SK-N-SH (cell line): ENCODE measurements around the gene FDX1. TPM values are rescaled to one million over a fixed set of nuclear protein-coding genes. Genes with fewer than 3 reads are reported as not detected.

Experiments
- CTCF ChIA-PET: fragments of 300-600, 350-600 bp; formaldehyde crosslinking; extraction: SDS; loops from one replicate; lab custom pipeline; 2021; lab: Yijun Ruan, JAX
- POLR2A ChIA-PET: fragments of 350-600 bp; sonication (Branson Sonifier 250); formaldehyde crosslinking; extraction: SDS; loops from one replicate; lab custom pipeline; 2020; ENCODE audit warnings: antibody characterized with exemption, inconsistent platforms; lab: Yijun Ruan, JAX
- DNase-seq: peaks from one replicate; pipeline ENCODE4 v3.0.0; 2012
- H2AFZ ChIP-seq: fragments of 200-600 bp; sonication (generic); 2 replicates; pipeline ENCODE4 v1.8.1; 2016; ENCODE audit warnings: antibody characterized with exemption, mild to moderate bottlenecking, low read depth
- H3F3A ChIP-seq: fragments of 200-600 bp; sonication (generic); replicated peaks from 2 replicates; pipeline ENCODE3; 2016; ENCODE audit warnings: antibody characterized with exemption, mild to moderate bottlenecking; ENCODE audit not compliant: insufficient read depth
- H3K27ac ChIP-seq, 2 experiments: fragments of 200-500 bp in 1 of 2; fragments of 200-600 bp in 1 of 2; sonication (Bioruptor generic) in 1 of 2; sonication (generic), shearing (Covaris generic) in 1 of 2; 2 replicates each; pipeline versions ENCODE4 v1.5.1 to v1.6.1; 2014 to 2016; ENCODE audit warnings: low read depth in 2 of 2, inconsistent platforms in 1 of 2, low read length in 1 of 2, mild to moderate bottlenecking in 1 of 2, mixed read lengths in 1 of 2
- H3K27me3 ChIP-seq: fragments of 200-600 bp; sonication (generic), shearing (Covaris generic); 2 replicates; pipeline ENCODE4 v1.6.1; 2016; ENCODE audit warnings: mixed run types; ENCODE audit not compliant: insufficient read depth
- H3K36me3 ChIP-seq, 2 experiments: fragments of 200-500 bp in 1 of 2; fragments of 200-600 bp in 1 of 2; sonication (Bioruptor generic) in 1 of 2; sonication (generic) in 1 of 2; replicated peaks in 1 of 2; 2 replicates each; pipeline versions ENCODE3 to v1.5.1; 2014 to 2016; ENCODE audit warnings: low read length in 1 of 2, mild to moderate bottlenecking in 1 of 2; ENCODE audit not compliant: insufficient read depth in 2 of 2, control insufficient read depth in 1 of 2
- H3K4me1 ChIP-seq, 2 experiments: fragments of 200-500 bp in 1 of 2; fragments of 200-600 bp in 1 of 2; sonication (Bioruptor generic) in 1 of 2; sonication (generic), shearing (Covaris generic) in 1 of 2; 2 replicates each; pipeline versions ENCODE4 v1.5.1 to v1.6.1; 2014 to 2016; ENCODE audit warnings: low read depth in 1 of 2, low read length in 1 of 2, mixed run types in 1 of 2; ENCODE audit not compliant: insufficient read depth in 2 of 2, control insufficient read depth in 1 of 2
- H3K4me2 ChIP-seq: fragments of 200-600 bp; sonication (generic), shearing (Covaris generic); 2 replicates; pipeline ENCODE4 v1.6.1; 2017; ENCODE audit warnings: mixed run types
- H3K4me3 ChIP-seq, 2 experiments: fragments of 200-500 bp in 1 of 2; fragments of 200-600 bp in 1 of 2; sonication (Bioruptor generic) in 1 of 2; sonication (generic), shearing (Covaris generic) in 1 of 2; 2 replicates each; pipeline versions ENCODE4 v1.5.1 to v1.8.1; 2014 to 2016; ENCODE audit warnings: low read depth in 2 of 2, inconsistent platforms in 1 of 2, low read length in 1 of 2, mild to moderate bottlenecking in 1 of 2, mixed read lengths in 1 of 2, moderate library complexity in 1 of 2
- H3K79me2 ChIP-seq: fragments of 200-600 bp; sonication (generic); 2 replicates; pipeline ENCODE4 v1.8.1; 2017; ENCODE audit warnings: mild to moderate bottlenecking; ENCODE audit not compliant: insufficient read depth
- H3K9ac ChIP-seq: fragments of 200-600 bp; sonication (generic); 2 replicates; pipeline ENCODE4 v1.6.1; 2017; ENCODE audit warnings: mixed run types
- H3K9me2 ChIP-seq: fragments of 200-600 bp; sonication (generic); 2 replicates; pipeline ENCODE4 v1.6.1; 2017; ENCODE audit warnings: mixed run types
- H3K9me3 ChIP-seq: fragments of 200-600 bp; sonication (generic); 2 replicates; pipeline ENCODE4 v1.6.1; 2017; ENCODE audit warnings: mixed run types, mild to moderate bottlenecking, moderate library complexity
- H4K20me1 ChIP-seq: fragments of 200-600 bp; sonication (generic); 2 replicates; pipeline ENCODE4 v1.6.1; 2017; ENCODE audit warnings: mild to moderate bottlenecking, mixed run types; ENCODE audit not compliant: insufficient read depth
- CHD2 ChIP-seq: fragments of 150-350 bp; IDR thresholded peaks from 2 replicates; pipeline ENCODE4 v1.6.1; 2018; ENCODE audit warnings: low read length; ENCODE audit not compliant: partially characterized antibody
- ELF1 ChIP-seq: IDR thresholded peaks from 2 replicates; pipeline ENCODE4 v1.4.0; 2012
- EZH2phosphoT487 ChIP-seq: fragments of 200-600 bp; sonication (generic); IDR thresholded peaks from 2 replicates; pipeline ENCODE4 v1.6.1; 2017; ENCODE audit warnings: low read depth, mixed run types, mild to moderate bottlenecking, antibody characterized with exemption, moderate library complexity, borderline replicate concordance
- FOSL2 ChIP-seq: IDR thresholded peaks from 2 replicates; pipeline ENCODE4 v1.4.0; 2012; ENCODE audit warnings: low read depth, mild to moderate bottlenecking, moderate library complexity, borderline replicate concordance
- FOXM1 ChIP-seq: IDR thresholded peaks from 2 replicates; pipeline ENCODE4 v1.4.0; 2012; ENCODE audit warnings: low read depth, mild to moderate bottlenecking
- JUND ChIP-seq: IDR thresholded peaks from 2 replicates; pipeline ENCODE4 v1.4.0; 2012
- NFIC ChIP-seq: IDR thresholded peaks from 2 replicates; pipeline ENCODE4 v1.4.0; 2012; ENCODE audit warnings: borderline replicate concordance
- RAD21 ChIP-seq: IDR thresholded peaks from 2 replicates; pipeline ENCODE4 v1.6.1; 2012; ENCODE audit warnings: mild to moderate bottlenecking, low read length
- RFX5 ChIP-seq: IDR thresholded peaks from 2 replicates; pipeline ENCODE4 v1.6.1; 2012; ENCODE audit warnings: mild to moderate bottlenecking, improper control_type of control experiment, low read length
- RXRA ChIP-seq: IDR thresholded peaks from 2 replicates; pipeline ENCODE4 v1.4.0; 2012; ENCODE audit warnings: low read depth, mild to moderate bottlenecking, borderline replicate concordance
- SMC3 ChIP-seq: IDR thresholded peaks from 2 replicates; pipeline ENCODE4 v1.6.1; 2012; ENCODE audit warnings: low read depth, low read length, improper control_type of control experiment
- TAF1 ChIP-seq: IDR thresholded peaks from 2 replicates; pipeline ENCODE4 v1.6.1; 2012; ENCODE audit warnings: low read depth, mild to moderate bottlenecking, low read length, moderate library complexity, borderline replicate concordance
- TCF12 ChIP-seq: IDR thresholded peaks from 2 replicates; pipeline ENCODE4 v1.4.0; 2012
- TEAD4 ChIP-seq: IDR thresholded peaks from 2 replicates; pipeline ENCODE4 v1.4.0; 2012; ENCODE audit warnings: mild to moderate bottlenecking, borderline replicate concordance; ENCODE audit not compliant: insufficient read depth
- WGBS: methylation state at CpG from one replicate; pipeline ENCODE4 v1.1.6; 2017; ENCODE audit warnings: low lambda C conversion rate; 5-methylcytosine and 5-hydroxymethylcytosine counted together
- polyA plus RNA-seq, 3 experiments: library from polyadenylated mRNA; depleted of rRNA; stranded (reverse); fragments of >200 nt; gene quantifications; 2 replicates each; pipeline ENCODE4 v1.2.3, GENCODE V29; 2012
- TF ChIP-seq, protein P1 (sequence below): fragments of 200-600 bp; sonication (generic); IDR thresholded peaks from 2 replicates; pipeline ENCODE4 v1.6.1; 2017; ENCODE audit warnings: antibody characterized with exemption, mild to moderate bottlenecking, moderate library complexity
- TF ChIP-seq, protein P2 (sequence below): IDR thresholded peaks from 2 replicates; pipeline ENCODE4 v1.4.0; 2012; ENCODE audit warnings: low read depth, borderline replicate concordance
- TF ChIP-seq, protein P3 (sequence below): fragments of 150-350 bp; IDR thresholded peaks from 2 replicates; pipeline ENCODE4 v1.6.1; 2016; ENCODE audit warnings: mild to moderate bottlenecking, low read depth, low read length
- TF ChIP-seq, protein P4 (sequence below): fragments of 150-350 bp; IDR thresholded peaks from 2 replicates; pipeline ENCODE4 v1.6.1; 2017; ENCODE audit warnings: antibody characterized with exemption, low read length, low read depth, borderline replicate concordance
- TF ChIP-seq, protein P5 (sequence below): IDR thresholded peaks from 2 replicates; pipeline ENCODE4 v1.6.1; 2012; ENCODE audit warnings: mild to moderate bottlenecking, low read depth, low read length, moderate library complexity

FDX1 gene
- polyA plus RNA-seq, 1 of the 3 experiments (the other 2 are of a cell fraction), result 4.0 TPM

DNA sequence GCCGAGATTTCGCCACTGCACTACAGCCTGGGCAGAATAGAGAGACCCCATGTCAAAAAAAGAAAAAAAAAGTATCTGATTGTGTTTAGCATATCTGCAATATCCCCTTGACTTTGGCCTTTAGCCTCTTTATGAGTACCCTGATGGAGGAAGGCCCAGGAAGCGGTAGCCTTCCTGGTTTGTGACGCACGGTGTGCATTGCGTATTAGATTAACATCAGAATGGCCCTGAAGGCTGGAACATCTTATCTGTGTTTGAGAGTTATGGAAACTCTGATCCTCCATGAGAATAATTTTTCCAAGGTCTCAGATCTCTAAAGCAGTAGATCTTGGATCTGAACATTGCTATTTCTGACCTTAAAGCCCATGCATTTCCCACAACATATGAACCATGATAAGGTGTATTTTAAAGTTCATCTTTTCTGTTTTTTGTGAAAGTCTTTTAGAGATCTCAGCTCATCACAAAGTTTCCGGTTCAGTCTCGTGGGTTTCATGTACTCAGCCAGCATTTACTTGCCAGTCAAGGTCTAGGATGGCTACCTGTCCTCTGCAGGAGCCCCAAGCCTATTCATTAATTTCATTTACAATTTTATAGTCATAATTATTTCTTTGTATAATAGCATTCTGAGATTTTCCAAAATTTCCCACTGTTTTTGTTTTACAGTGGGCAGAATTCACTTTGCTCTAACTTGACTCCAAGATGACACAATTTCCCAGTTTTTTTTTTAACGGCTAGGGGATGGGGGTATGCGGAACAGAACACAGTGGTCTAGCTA is 605 bp upstream of the FDX1 start:
- peak overlapping the region; percentile 84 for H3K9ac ChIP-seq
- no peaks in the 10 kb centered on the region for H3K9me2 ChIP-seq
- H3K27me3 ChIP-seq, result no peaks in the 10 kb centered on the region
- H3K36me3 ChIP-seq, result no peaks in the 10 kb centered on the region
- H3K9me3 ChIP-seq, result no peaks in the 10 kb centered on the region
- ChIA-PET CTCF (interaction anchor here (0.7 to 6.8 kb wide), 16 partner anchors 9 to 805 kb away, joined by 3 to 88 read pairs (median 3); no protein-coding TSS in a partner anchor), POLR2A (interaction anchor here (0.6 to 0.9 kb wide), 3 partner anchors 17 to 327 kb away, joined by 3 to 4 read pairs (median 3); no protein-coding TSS in a partner anchor)
- H3K4me2 ChIP-seq, result peak overlapping the region; percentile 79
- peaks cover 13 to 23% of the 10 kb centered on the region in 2 experiments; a peak in 3 of 4 replicates for H3K4me1 ChIP-seq
- peaks cover 5% of the 10 kb centered on the region for H4K20me1 ChIP-seq
- peak overlapping the region; percentile 86 to 91 for H3K4me3 ChIP-seq
- H3F3A ChIP-seq, result peaks cover 18% of the 10 kb centered on the region
- no peak for TF ChIP-seq FOSL2
- TF ChIP-seq, protein P1, sequence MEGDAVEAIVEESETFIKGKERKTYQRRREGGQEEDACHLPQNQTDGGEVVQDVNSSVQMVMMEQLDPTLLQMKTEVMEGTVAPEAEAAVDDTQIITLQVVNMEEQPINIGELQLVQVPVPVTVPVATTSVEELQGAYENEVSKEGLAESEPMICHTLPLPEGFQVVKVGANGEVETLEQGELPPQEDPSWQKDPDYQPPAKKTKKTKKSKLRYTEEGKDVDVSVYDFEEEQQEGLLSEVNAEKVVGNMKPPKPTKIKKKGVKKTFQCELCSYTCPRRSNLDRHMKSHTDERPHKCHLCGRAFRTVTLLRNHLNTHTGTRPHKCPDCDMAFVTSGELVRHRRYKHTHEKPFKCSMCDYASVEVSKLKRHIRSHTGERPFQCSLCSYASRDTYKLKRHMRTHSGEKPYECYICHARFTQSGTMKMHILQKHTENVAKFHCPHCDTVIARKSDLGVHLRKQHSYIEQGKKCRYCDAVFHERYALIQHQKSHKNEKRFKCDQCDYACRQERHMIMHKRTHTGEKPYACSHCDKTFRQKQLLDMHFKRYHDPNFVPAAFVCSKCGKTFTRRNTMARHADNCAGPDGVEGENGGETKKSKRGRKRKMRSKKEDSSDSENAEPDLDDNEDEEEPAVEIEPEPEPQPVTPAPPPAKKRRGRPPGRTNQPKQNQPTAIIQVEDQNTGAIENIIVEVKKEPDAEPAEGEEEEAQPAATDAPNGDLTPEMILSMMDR, result no peak
- no peak for TF ChIP-seq RXRA
- TF ChIP-seq JUND, result no peak
- TF ChIP-seq NFIC, result no peak
- TF ChIP-seq, protein P2, sequence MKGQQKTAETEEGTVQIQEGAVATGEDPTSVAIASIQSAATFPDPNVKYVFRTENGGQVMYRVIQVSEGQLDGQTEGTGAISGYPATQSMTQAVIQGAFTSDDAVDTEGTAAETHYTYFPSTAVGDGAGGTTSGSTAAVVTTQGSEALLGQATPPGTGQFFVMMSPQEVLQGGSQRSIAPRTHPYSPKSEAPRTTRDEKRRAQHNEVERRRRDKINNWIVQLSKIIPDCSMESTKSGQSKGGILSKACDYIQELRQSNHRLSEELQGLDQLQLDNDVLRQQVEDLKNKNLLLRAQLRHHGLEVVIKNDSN, result no peak
- TF ChIP-seq CHD2, result no peak
- TF ChIP-seq RFX5, result no peak
- TF ChIP-seq, protein P3, sequence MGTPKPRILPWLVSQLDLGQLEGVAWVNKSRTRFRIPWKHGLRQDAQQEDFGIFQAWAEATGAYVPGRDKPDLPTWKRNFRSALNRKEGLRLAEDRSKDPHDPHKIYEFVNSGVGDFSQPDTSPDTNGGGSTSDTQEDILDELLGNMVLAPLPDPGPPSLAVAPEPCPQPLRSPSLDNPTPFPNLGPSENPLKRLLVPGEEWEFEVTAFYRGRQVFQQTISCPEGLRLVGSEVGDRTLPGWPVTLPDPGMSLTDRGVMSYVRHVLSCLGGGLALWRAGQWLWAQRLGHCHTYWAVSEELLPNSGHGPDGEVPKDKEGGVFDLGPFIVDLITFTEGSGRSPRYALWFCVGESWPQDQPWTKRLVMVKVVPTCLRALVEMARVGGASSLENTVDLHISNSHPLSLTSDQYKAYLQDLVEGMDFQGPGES, result no peak
- TF ChIP-seq EZH2phosphoT487, result no peak
- no peak for TF ChIP-seq FOXM1
- TF ChIP-seq, protein P4, sequence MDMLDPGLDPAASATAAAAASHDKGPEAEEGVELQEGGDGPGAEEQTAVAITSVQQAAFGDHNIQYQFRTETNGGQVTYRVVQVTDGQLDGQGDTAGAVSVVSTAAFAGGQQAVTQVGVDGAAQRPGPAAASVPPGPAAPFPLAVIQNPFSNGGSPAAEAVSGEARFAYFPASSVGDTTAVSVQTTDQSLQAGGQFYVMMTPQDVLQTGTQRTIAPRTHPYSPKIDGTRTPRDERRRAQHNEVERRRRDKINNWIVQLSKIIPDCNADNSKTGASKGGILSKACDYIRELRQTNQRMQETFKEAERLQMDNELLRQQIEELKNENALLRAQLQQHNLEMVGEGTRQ, result no peak
- no peak for TF ChIP-seq TEAD4
- no peak for TF ChIP-seq TCF12
- no peak for TF ChIP-seq ELF1
- TF ChIP-seq TAF1, result no peak
- TF ChIP-seq, protein P5, sequence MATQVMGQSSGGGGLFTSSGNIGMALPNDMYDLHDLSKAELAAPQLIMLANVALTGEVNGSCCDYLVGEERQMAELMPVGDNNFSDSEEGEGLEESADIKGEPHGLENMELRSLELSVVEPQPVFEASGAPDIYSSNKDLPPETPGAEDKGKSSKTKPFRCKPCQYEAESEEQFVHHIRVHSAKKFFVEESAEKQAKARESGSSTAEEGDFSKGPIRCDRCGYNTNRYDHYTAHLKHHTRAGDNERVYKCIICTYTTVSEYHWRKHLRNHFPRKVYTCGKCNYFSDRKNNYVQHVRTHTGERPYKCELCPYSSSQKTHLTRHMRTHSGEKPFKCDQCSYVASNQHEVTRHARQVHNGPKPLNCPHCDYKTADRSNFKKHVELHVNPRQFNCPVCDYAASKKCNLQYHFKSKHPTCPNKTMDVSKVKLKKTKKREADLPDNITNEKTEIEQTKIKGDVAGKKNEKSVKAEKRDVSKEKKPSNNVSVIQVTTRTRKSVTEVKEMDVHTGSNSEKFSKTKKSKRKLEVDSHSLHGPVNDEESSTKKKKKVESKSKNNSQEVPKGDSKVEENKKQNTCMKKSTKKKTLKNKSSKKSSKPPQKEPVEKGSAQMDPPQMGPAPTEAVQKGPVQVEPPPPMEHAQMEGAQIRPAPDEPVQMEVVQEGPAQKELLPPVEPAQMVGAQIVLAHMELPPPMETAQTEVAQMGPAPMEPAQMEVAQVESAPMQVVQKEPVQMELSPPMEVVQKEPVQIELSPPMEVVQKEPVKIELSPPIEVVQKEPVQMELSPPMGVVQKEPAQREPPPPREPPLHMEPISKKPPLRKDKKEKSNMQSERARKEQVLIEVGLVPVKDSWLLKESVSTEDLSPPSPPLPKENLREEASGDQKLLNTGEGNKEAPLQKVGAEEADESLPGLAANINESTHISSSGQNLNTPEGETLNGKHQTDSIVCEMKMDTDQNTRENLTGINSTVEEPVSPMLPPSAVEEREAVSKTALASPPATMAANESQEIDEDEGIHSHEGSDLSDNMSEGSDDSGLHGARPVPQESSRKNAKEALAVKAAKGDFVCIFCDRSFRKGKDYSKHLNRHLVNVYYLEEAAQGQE, result no peak
- TF ChIP-seq RAD21, result no peak
- TF ChIP-seq SMC3, result no peak
- H3K79me2 ChIP-seq, result peaks cover 32% of the 10 kb centered on the region
- no peak for DNase-seq
- H2AFZ ChIP-seq, result peak overlapping the region; percentile 96
- WGBS, result 76% methylated on average over 10 of the region's 10 CpGs
- peak overlapping the region; percentile 54 to 81 for H3K27ac ChIP-seq
